Spleen (tissue), 7 donors: Measurements from ENCODE around the gene PRKCE.

Experiments used
- CTCF ChIP-seq, 11 experiments: fragments of 200-600 bp in 7 of 11; fragments of 450-650 bp in 4 of 11; sonication (generic) in 4 of 11; IDR thresholded peaks in 8 of 11; conservative IDR thresholded peaks in 3 of 11; 1 replicate in 7 of 11; 2 replicates in 4 of 11; pipeline versions ENCODE4 v1.4.0 to v1.8.0; 2016 to 2021; ENCODE audit warnings: antibody characterized with exemption in 11 of 11, inconsistent platforms in 4 of 11, mild to moderate bottlenecking in 1 of 11
- POLR2A ChIP-seq, 3 donors: fragments of 450-650 bp; IDR thresholded peaks; one replicate each; pipeline ENCODE4 v1.5.1; 2017; ENCODE audit warnings: antibody characterized with exemption in 3 of 3, mild to moderate bottlenecking in 1 of 3
- donor health status: DM: no; HTN: no; CAD: no; lungs with moderate emphysema.
- donor health status: DM: no; HTN: no; CAD: no.
- donor health status: DM: no; HTN: no; CAD: no.

GRCh38 chr2:46165916-46166315 is 514.4 kb downstream of the PRKCE start:
- TF ChIP-seq CTCF (IDR thresholded peaks at IDR 0.05 in 8 of 11, conservative IDR thresholded peaks at IDR 0.05 in 3 of 11) = no peak
- no peak for TF ChIP-seq POLR2A (IDR thresholded peaks at IDR 0.05)
